ENCODE measurements around the gene PPP2R1A.

The PPP2R1A gene

GRCh38 chr19:52273301-52273700, 83.4 kb downstream of the PPP2R1A start:
- H2BK12ac ChIP-seq (ENCODE audit: low read length in 2 of 2): no peak overlapping the region
- no peak overlapping the region for H4K8ac ChIP-seq (ENCODE audit: low read length)
- H2BK5ac ChIP-seq (ENCODE audit: low read depth, low read length, poor library complexity, severe bottlenecking): no peak overlapping the region
- DNase-seq: no peak
- no peak overlapping the region for H3K4ac ChIP-seq (ENCODE audit: low read depth in 1 of 2, low read length in 2 of 2)
- H3K36me3 ChIP-seq (ENCODE audit: control insufficient read depth in 1 of 2, insufficient read depth in 2 of 2, low read depth in 1 of 2, low read length in 2 of 2): peaks cover 42 to 44% of the 10 kb centered on the region in 2 experiments
- no peak overlapping the region for H3K27ac ChIP-seq (ENCODE audit: low read length, poor library complexity, severe bottlenecking)
- H2AK5ac ChIP-seq (ENCODE audit: low read length, severe bottlenecking): no peak overlapping the region
- H3K27me3 ChIP-seq (ENCODE audit: control insufficient read depth in 1 of 2, insufficient read depth in 1 of 2, low read length in 2 of 2): no peaks in the 10 kb centered on the region
- H3K79me1 ChIP-seq (replicated peaks; ENCODE audit: low read length, poor library complexity, severe bottlenecking): peaks cover 18% of the 10 kb centered on the region
- H3K18ac ChIP-seq (ENCODE audit: low read depth in 1 of 2, low read length in 2 of 2): no peak overlapping the region
- H3K9me3 ChIP-seq (ENCODE audit: control insufficient read depth, low read length): peaks cover 10% of the 10 kb centered on the region
- no peak overlapping the region for H3K4me2 ChIP-seq (ENCODE audit: low read length, poor library complexity, severe bottlenecking)
- H2BK120ac ChIP-seq (ENCODE audit: low read depth, low read length): no peak overlapping the region
- H3K4me3 ChIP-seq (ENCODE audit: insufficient read depth in 1 of 2, low read depth in 1 of 2, low read length in 2 of 2): no peak overlapping the region
- H2AFZ ChIP-seq (ENCODE audit: low read depth, low read length): no peak overlapping the region
- no peak overlapping the region for H3K23ac ChIP-seq (ENCODE audit: low read length in 2 of 2)
- H4K91ac ChIP-seq (ENCODE audit: low read length): no peak overlapping the region
- no peak overlapping the region for H2BK15ac ChIP-seq (ENCODE audit: low read depth, poor library complexity, severe bottlenecking)
- no peak overlapping the region for H3K14ac ChIP-seq (ENCODE audit: low read length in 2 of 2)
- WGBS: 100% methylated on average over 2 of the region's 2 CpGs
- H3K4me1 ChIP-seq (ENCODE audit: control insufficient read depth, insufficient read depth, low read depth, low read length): peaks cover 4% of the 10 kb centered on the region
- no peak overlapping the region for H3K9ac ChIP-seq (ENCODE audit: low read length)

- Histone ChIP-seq H3K79me1 (replicated peaks; ENCODE audit: low read length, poor library complexity, severe bottlenecking) (peaks cover 18% of the 10 kb centered on the region), H3K27ac (ENCODE audit: low read length, poor library complexity, severe bottlenecking) (no peak overlapping the region), H3K18ac (ENCODE audit: low read depth in 1 of 2, low read length in 2 of 2) (no peak overlapping the region), H2BK12ac (ENCODE audit: low read length in 2 of 2) (no peak overlapping the region), H4K91ac (ENCODE audit: low read length) (no peak overlapping the region), H3K36me3 (ENCODE audit: control insufficient read depth in 1 of 2, insufficient read depth in 2 of 2, low read depth in 1 of 2, low read length in 2 of 2) (peaks cover 44 to 45% of the 10 kb centered on the region in 2 experiments), H4K8ac (ENCODE audit: low read length) (no peak overlapping the region), H3K14ac (ENCODE audit: low read length in 2 of 2) (no peak overlapping the region), H3K4me1 (ENCODE audit: control insufficient read depth, insufficient read depth, low read depth, low read length) (peaks cover 3% of the 10 kb centered on the region), H2BK120ac (ENCODE audit: low read depth, low read length) (no peak overlapping the region), H3K23ac (ENCODE audit: low read length in 2 of 2) (no peak overlapping the region), H2AK5ac (ENCODE audit: low read length, severe bottlenecking) (no peak overlapping the region), H3K4me3 (ENCODE audit: insufficient read depth in 1 of 2, low read depth in 1 of 2, low read length in 2 of 2) (no peak overlapping the region), H2AFZ (ENCODE audit: low read depth, low read length) (no peak overlapping the region), H3K4ac (ENCODE audit: low read depth in 1 of 2, low read length in 2 of 2) (no peak overlapping the region), H3K9me3 (ENCODE audit: control insufficient read depth, low read length) (peaks cover 15% of the 10 kb centered on the region), H3K4me2 (ENCODE audit: low read length, poor library complexity, severe bottlenecking) (no peak overlapping the region), H2BK5ac (ENCODE audit: low read depth, low read length, poor library complexity, severe bottlenecking) (no peak overlapping the region), H3K27me3 (ENCODE audit: control insufficient read depth in 1 of 2, insufficient read depth in 1 of 2, low read length in 2 of 2) (no peaks in the 10 kb centered on the region), H3K9ac (ENCODE audit: low read length) (no peak overlapping the region), H2BK15ac (ENCODE audit: low read depth, poor library complexity, severe bottlenecking) (no peak overlapping the region)
- DNase-seq: no peak
- 83% methylated on average over 5 of the region's 5 CpGs for WGBS
Measured at GRCh38 chr19:52274191-52274590, 84.3 kb downstream of the PPP2R1A start.

- Histone ChIP-seq H3K27ac (ENCODE audit: low read length, poor library complexity, severe bottlenecking) (no peak overlapping the region), H3K27me3 (ENCODE audit: control insufficient read depth in 1 of 2, insufficient read depth in 1 of 2, low read length in 2 of 2) (no peaks in the 10 kb centered on the region), H2BK5ac (ENCODE audit: low read depth, low read length, poor library complexity, severe bottlenecking) (no peak overlapping the region), H2AFZ (ENCODE audit: low read depth, low read length) (no peak overlapping the region), H3K23ac (ENCODE audit: low read length in 2 of 2) (no peak overlapping the region), H4K91ac (ENCODE audit: low read length) (no peak overlapping the region), H3K4me2 (ENCODE audit: low read length, poor library complexity, severe bottlenecking) (no peak overlapping the region), H3K14ac (ENCODE audit: low read length in 2 of 2) (no peak overlapping the region), H3K4me3 (ENCODE audit: insufficient read depth in 1 of 2, low read depth in 1 of 2, low read length in 2 of 2) (no peak overlapping the region), H2BK15ac (ENCODE audit: low read depth, poor library complexity, severe bottlenecking) (no peak overlapping the region), H3K36me3 (ENCODE audit: control insufficient read depth in 1 of 2, insufficient read depth in 2 of 2, low read depth in 1 of 2, low read length in 2 of 2) (peaks cover 44 to 45% of the 10 kb centered on the region in 2 experiments), H3K18ac (ENCODE audit: low read depth in 1 of 2, low read length in 2 of 2) (no peak overlapping the region), H3K4ac (ENCODE audit: low read depth in 1 of 2, low read length in 2 of 2) (no peak overlapping the region), H3K79me1 (replicated peaks; ENCODE audit: low read length, poor library complexity, severe bottlenecking) (peaks cover 18% of the 10 kb centered on the region), H3K4me1 (ENCODE audit: control insufficient read depth, insufficient read depth, low read depth, low read length) (no peaks in the 10 kb centered on the region), H2AK5ac (ENCODE audit: low read length, severe bottlenecking) (no peak overlapping the region), H4K8ac (ENCODE audit: low read length) (no peak overlapping the region), H3K9me3 (ENCODE audit: control insufficient read depth, low read length) (peaks cover 16% of the 10 kb centered on the region), H2BK120ac (ENCODE audit: low read depth, low read length) (no peak overlapping the region), H3K9ac (ENCODE audit: low read length) (no peak overlapping the region), H2BK12ac (ENCODE audit: low read length in 2 of 2) (no peak overlapping the region)
- WGBS: 100% methylated on average over 2 of the region's 5 CpGs
- no peak for DNase-seq
Measured at GRCh38 chr19:52275988-52276387, 86.1 kb downstream of the PPP2R1A start.

- H3K79me1 ChIP-seq (replicated peaks; ENCODE audit: low read length, poor library complexity, severe bottlenecking): peaks cover 19% of the 10 kb centered on the region
- H3K18ac ChIP-seq (ENCODE audit: low read depth in 1 of 2, low read length in 2 of 2): no peak overlapping the region
- no peak overlapping the region for H3K4ac ChIP-seq (ENCODE audit: low read depth in 1 of 2, low read length in 2 of 2)
- no peak overlapping the region for H2BK120ac ChIP-seq (ENCODE audit: low read depth, low read length)
- no peak overlapping the region for H2BK5ac ChIP-seq (ENCODE audit: low read depth, low read length, poor library complexity, severe bottlenecking)
- no peak overlapping the region for H4K91ac ChIP-seq (ENCODE audit: low read length)
- H3K14ac ChIP-seq (ENCODE audit: low read length in 2 of 2): no peak overlapping the region
- DNase-seq: no peak
- H3K9ac ChIP-seq (ENCODE audit: low read length): no peak overlapping the region
- no peaks in the 10 kb centered on the region for H3K4me1 ChIP-seq (ENCODE audit: control insufficient read depth, insufficient read depth, low read depth, low read length)
- peaks cover 41 to 47% of the 10 kb centered on the region in 2 experiments for H3K36me3 ChIP-seq (ENCODE audit: control insufficient read depth in 1 of 2, insufficient read depth in 2 of 2, low read depth in 1 of 2, low read length in 2 of 2)
- no peak overlapping the region for H3K27ac ChIP-seq (ENCODE audit: low read length, poor library complexity, severe bottlenecking)
- H2AFZ ChIP-seq (ENCODE audit: low read depth, low read length): no peak overlapping the region
- H3K9me3 ChIP-seq (ENCODE audit: control insufficient read depth, low read length): peaks cover 21% of the 10 kb centered on the region
- no peak overlapping the region for H3K4me3 ChIP-seq (ENCODE audit: insufficient read depth in 1 of 2, low read depth in 1 of 2, low read length in 2 of 2)
- H3K23ac ChIP-seq (ENCODE audit: low read length in 2 of 2): no peak overlapping the region
- no peak overlapping the region for H4K8ac ChIP-seq (ENCODE audit: low read length)
- H2BK15ac ChIP-seq (ENCODE audit: low read depth, poor library complexity, severe bottlenecking): no peak overlapping the region
- WGBS: 97% methylated on average over 6 of the region's 6 CpGs
- no peak overlapping the region for H3K4me2 ChIP-seq (ENCODE audit: low read length, poor library complexity, severe bottlenecking)
- no peaks in the 10 kb centered on the region for H3K27me3 ChIP-seq (ENCODE audit: control insufficient read depth in 1 of 2, insufficient read depth in 1 of 2, low read length in 2 of 2)
- H2BK12ac ChIP-seq (ENCODE audit: low read length in 2 of 2): no peak overlapping the region
- no peak overlapping the region for H2AK5ac ChIP-seq (ENCODE audit: low read length, severe bottlenecking)
Measured at GRCh38 chr19:52277471-52277870, 87.6 kb downstream of the PPP2R1A start.
